ENCODE results near the gene CCDC141.

The CCDC141 gene

DNA sequence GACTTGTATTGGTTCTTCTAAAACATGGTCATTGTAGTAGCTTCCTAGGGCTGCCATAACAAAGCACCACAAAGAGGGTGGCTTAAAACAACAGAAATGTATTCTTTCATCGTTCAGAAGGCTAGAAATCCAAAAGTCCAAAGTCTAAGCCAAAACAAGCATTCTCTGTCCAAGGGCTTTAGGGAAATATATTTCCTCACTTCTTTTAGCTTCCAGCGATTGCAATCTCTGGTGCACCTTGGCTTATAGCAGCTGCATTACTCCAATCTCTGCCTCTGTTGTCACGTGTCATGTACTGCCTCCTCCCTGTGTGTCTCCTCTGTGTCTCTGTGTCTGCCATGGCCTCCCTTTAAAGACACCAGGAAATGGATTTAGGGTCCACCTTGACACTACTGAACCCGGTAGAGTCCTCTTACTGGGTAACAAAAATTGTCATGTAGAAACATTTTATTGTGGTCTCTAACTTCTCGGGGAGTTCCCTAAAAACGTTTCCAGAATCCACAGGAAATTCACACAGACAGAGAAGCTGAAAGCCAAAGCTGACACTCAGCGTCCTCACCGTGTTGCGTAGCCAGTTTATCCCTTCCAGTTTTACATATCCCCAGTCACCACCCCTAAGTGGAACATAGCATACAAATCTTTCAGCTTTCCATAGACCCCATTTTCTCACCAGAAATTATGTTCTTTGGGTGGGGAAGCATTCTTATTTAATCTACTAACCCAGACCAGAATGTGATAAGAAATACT, 222.0 kb downstream of the CCDC141 start:
- DNase-seq (ENCODE audit: low spot score), result no peak

DNA sequence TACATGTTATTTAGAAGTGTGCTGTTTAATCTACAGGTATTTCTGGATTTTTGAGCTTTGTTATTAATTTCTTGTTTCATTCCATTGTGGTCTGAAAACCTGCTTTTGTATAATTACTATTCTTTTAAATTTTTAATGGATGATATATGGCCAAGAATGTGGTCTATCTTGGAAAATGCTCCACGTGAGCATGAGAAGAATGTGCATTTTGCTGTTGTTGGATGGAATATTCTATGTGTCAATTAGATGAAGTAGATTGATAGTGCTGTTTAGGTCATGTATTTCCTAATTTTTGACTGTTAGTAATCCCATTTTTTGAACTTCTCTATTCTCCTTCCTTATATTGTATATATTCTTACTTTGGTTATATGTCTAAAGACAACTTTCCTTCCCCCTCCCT, 222.8 kb downstream of the CCDC141 start:
- no peak for DNase-seq (ENCODE audit: low spot score)

- no peak for DNase-seq (ENCODE audit: low spot score)
These were observed 224.8 kb downstream of the CCDC141 start for GRCh38 chr2:178825183-178825582.

- DNase-seq (ENCODE audit: low spot score), result no peak
These were observed 225.8 kb downstream of the CCDC141 start for GRCh38 chr2:178824181-178824580.

DNA sequence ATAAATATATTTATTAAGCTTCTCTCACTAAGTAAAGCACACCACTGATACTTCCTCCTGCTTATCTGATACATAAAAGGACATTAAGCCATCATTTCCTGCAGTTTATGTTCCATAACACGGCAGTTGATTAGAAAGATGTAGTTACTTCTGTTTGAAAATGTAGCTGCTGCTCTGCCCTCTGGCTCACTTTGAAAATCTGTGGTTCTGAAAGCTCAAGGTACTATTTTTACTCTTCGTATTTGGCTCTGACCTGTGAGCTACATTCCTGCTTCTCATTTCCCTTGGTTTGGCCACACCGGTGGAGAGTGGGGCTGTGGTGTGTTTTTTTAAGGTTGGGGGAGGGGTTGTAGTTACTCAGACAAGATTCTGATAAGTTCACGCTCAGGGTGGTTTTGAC, 229.9 kb downstream of the CCDC141 start:
- DNase-seq (ENCODE audit: low spot score), result no peak

DNA sequence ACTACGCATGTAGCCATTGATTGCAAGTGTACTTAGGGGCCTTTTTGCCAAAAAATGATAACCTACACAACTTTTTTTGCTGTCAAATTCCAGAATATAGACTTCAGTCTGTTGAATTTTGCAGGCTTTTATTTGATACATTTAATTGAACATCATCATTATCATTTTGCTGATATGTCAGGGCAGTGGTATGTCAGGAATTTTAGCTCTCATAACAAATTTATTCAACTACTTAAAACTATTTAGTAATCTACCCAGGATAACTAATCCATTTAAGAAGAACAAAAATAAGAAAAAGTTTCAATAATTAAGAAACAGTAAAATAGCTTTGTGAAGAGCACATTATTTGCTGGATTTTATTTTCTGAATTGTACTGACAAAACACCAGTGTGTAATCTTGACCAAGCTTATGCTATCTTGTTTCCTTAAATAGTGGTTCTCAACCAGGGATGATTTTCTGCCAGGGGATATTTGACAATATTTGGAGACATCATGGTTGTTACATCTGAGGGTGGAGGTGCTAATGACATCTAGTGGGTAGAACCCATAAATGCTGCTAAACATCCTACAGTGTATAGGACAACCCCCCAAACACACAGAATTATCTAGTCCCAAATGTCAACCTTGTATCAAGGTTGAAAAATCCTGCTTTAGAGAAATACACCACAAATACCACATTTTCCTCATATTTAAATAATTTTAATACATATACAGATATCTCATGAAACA, 230.6 kb downstream of the CCDC141 start:
- DNase-seq (ENCODE audit: low spot score), result no peak

- no peak for DNase-seq (ENCODE audit: low spot score)
These were observed 238.0 kb downstream of the CCDC141 start for GRCh38 chr2:178811901-178812300.

GRCh38 chr2:178811045-178811444, 238.9 kb downstream of the CCDC141 start:
- DNase-seq (ENCODE audit: low spot score), result no peak

GRCh38 chr2:178810422-178810821, 239.5 kb downstream of the CCDC141 start:
- no peak for DNase-seq (ENCODE audit: low spot score)

DNA sequence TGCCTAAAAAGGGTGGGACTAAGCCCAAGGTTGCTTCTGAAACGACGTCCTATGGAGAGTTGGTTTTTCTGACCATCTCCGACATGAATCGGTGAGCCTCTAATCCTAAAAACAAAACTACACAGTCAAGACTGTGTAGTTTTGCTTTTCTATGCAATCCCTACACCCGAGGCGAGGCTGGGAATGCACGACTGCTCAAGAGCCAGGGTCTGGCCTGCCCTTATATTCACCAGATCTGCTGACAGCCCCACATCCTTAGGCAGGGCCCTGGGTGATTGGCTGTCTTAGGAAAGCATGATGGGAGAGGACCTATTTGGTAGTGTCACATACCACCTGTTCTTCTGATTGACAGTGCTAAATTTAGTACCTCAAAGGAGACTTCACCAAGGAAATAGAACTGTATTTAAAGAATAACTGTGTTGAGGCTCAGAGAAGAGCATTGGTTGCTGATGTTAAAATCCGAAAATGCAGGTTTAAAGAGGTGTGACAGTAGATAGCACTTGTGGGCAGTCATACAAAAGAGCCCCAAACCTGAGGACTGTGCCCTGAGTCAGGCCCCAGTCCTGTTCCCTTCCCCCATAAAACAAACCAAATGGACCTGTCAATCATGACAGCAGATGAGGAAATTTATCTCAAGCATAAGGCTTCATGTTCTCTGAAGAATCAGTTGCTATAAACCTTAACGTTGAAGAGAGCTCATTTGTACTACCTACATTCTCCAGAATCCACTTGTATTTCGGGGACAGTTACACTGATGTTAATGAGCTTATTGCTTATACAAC, 242.5 kb downstream of the CCDC141 start, which contains the start of gene TTN:
TSS of gene TTN (minus strand) at position 197 of the 782 bp plus-strand sequence. CDS start 2,781 bp downstream, outside the sequence.
- no peak for DNase-seq (ENCODE audit: low spot score)

- no peak for DNase-seq (ENCODE audit: low spot score)
These were observed 243.4 kb downstream of the CCDC141 start for GRCh38 chr2:178806543-178806942.

GRCh38 chr2:178805457-178805856, 244.5 kb downstream of the CCDC141 start:
- no peak for DNase-seq (ENCODE audit: low spot score)

DNA sequence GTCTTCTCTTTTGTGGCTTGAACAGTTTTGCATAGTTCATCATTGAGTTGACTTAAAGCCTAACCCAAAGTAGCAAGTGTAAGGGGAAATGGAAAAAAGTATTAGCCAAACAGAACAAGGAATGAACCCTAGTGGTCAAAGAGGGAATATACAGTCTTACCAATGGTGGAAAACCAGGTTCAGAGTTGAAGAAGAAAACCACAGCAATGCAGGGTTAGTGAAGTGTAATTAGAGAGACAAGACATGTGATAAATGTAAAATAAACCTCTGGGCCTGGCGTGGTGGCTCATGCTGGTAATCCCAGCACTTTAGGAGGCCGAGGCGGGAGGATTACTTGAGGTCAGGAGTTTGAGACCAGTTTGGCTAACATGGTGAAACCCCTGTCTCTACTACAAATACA, 245.1 kb downstream of the CCDC141 start:
- no peak for DNase-seq (ENCODE audit: low spot score)

DNA sequence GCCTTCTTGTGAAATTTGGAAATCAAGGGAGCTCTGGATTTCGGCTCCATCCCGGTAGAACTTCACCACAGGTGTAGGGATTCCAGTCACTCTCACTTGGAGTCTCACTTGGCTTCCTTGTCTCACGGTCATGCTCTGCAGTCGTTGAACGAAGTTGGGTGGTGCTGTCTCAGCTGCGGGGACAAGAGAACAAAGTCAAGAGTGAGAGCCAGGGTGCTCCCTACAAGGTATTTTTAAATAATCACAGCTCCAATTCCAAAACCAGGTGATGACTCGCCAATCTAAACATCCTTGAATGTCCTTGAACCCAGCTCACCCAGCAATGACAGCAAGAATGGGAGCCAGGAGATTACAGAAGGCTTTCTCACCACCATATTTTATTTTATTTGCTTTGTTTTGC, 249.4 kb downstream of the CCDC141 start:
- DNase-seq (ENCODE audit: low spot score), result no peak

GRCh38 chr2:178799305-178799704, 250.6 kb downstream of the CCDC141 start:
- DNase-seq (ENCODE audit: low spot score), result no peak

DNA sequence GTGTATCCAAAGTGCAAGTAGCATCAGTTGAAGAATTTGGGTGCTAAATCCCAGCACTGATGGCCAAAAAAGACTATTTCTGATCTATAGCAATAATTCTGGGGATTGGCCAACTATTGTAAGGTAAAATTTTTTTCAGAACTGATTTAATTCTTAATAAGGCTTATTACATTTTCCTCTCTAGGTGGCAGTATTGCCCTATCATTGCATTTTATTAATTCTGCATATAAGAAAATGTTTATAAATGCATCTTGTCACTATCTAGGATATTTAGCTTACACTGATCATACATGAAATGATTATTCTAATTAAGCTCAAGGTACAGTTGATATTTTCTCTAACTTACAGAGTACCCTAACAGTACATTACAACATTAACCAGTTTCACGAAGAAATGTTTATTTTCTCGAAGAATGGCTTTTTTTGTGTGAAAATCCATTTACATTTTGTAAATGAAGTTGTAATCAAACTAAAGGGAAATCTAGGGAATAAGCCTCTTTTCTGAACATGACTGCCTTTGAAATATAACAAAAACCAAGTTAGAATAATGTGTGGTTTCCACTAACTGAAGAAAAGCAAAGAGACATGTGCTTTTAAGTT, 253.8 kb downstream of the CCDC141 start:
- DNase-seq (ENCODE audit: low spot score), result no peak

- no peak for DNase-seq (ENCODE audit: low spot score)
These were observed 262.0 kb downstream of the CCDC141 start for GRCh38 chr2:178787934-178788333.

DNA sequence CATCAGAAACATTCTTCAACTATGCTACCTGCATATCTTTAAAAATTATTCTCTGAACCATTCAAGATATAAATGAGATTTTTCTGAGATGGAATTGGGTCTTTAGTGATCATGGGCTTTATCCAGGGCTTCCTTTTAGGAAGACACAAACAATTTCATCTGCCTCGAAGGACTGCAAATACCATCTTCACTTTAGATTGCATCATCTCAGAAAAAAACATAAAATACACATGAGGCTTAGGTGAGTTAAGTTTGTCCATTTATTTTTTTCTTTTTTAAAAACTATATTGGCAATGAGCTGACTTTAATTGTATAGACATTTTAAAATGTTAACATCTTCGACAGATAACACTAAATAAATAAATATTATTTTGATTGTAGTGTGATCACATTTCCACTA, 262.8 kb downstream of the CCDC141 start:
- DNase-seq (ENCODE audit: low spot score), result no peak

DNA sequence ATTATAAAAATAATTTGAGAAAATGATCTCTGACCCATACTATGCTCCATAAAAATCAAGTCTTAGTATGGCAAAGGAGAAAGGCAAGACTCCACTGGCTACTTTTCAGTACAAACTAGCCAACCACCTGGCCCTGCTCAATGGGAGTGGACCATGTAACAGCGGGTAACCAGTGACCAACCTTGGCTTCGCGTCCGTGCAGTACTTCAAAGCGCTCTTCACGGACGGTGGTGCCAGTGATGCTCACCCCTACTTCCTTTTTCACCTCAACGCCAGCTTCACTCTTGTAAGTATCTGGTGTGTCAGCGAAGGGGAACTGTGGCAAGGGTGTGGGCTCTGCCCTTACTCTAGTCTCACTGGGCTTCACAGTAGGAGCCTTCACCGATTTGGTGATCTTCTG, 266.0 kb downstream of the CCDC141 start:
- no peak for DNase-seq (ENCODE audit: low spot score)

GRCh38 chr2:178782236-178782635, 267.7 kb downstream of the CCDC141 start:
- DNase-seq (ENCODE audit: low spot score), result no peak
